Body of pancreas (tissue), 4 donors: ENCODE measurements around the gene EIF2A. TPM values are rescaled to one million over a fixed set of nuclear protein-coding genes. Genes with fewer than 3 reads are reported as not detected.
A peak's percentile ranks its signal among the peaks of the same experiment; 100 is the strongest.
"Not testable (repeated sequence)": the region's sequence is repeated elsewhere in the genome, so short reads cannot be mapped to it uniquely, and the experiment has no call there.

Source experiments
- ATAC-seq: fragments of 150-250 bp; one replicate; pipeline ENCODE4 v1.9.1; 2016
- DNase-seq, 4 donors: peaks; one replicate each; pipeline ENCODE4 v3.0.0-alpha.2; 2019
- H3K27ac ChIP-seq, 4 donors: fragments of 200-600 bp; sonication (generic); 1 replicate in 3 of 4; 2 replicates in 1 of 4; pipeline versions ENCODE4 v1.5.1 to v1.6.1; 2016 to 2019; ENCODE audit warnings: mild to moderate bottlenecking in 1 of 4, mixed read lengths in 1 of 4, moderate library complexity in 1 of 4
- H3K27me3 ChIP-seq, 2 donors: fragments of 200-600 bp; sonication (generic); one replicate each; pipeline ENCODE4 v1.6.0; 2016; ENCODE audit warnings: mild to moderate bottlenecking in 1 of 2
- H3K36me3 ChIP-seq, 2 donors: fragments of 200-600 bp; sonication (generic); replicated peaks in 1 of 2; 2 replicates each; pipeline ENCODE4 v1.5.1; 2016; ENCODE audit warnings: low read depth in 2 of 2; ENCODE audit not compliant: insufficient read depth in 1 of 2
- H3K4me1 ChIP-seq: fragments of 200-600 bp; sonication (generic); one replicate; pipeline ENCODE4 v1.6.0; 2016
- H3K4me3 ChIP-seq, 2 donors: fragments of 200-600 bp; sonication (generic); 1 replicate in 1 of 2; 2 replicates in 1 of 2; pipeline ENCODE4 v1.5.1; 2016 to 2019
- H3K9me3 ChIP-seq, 3 donors: fragments of 200-600 bp; sonication (generic); 1 replicate in 2 of 3; 2 replicates in 1 of 3; pipeline ENCODE4 v1.5.1; 2016
- CTCF ChIP-seq, 7 experiments: fragments of 450-650 bp in 4 of 7; fragments of 200-600 bp in 3 of 7; sonication (generic) in 3 of 7; IDR thresholded peaks; one replicate each; pipeline ENCODE4 v1.5.1; 2016 to 2019; ENCODE audit warnings: antibody characterized with exemption in 7 of 7
- POLR2A ChIP-seq, 3 donors: fragments of 450-650 bp; IDR thresholded peaks; one replicate each; pipeline ENCODE4 v1.6.1; 2016; ENCODE audit warnings: antibody characterized with exemption in 3 of 3, mild to moderate bottlenecking in 2 of 3
- WGBS, 2 donors: methylation state at CpG; one replicate each; pipeline ENCODE4 v1.1.5; 2017; 5-methylcytosine and 5-hydroxymethylcytosine counted together
- intact Hi-C: fragments of 100-400 bp; cut with DNase I; formaldehyde crosslinking; loops from one replicate; pipeline ENCODE4 v1.15.1; 2023
- total RNA-seq, 2 donors: library from RNA; depleted of rRNA; stranded (reverse); fragments of >200 nt; gene quantifications; one replicate each; pipeline ENCODE4 v1.1.0, GENCODE V29; 2016

EIF2A gene
- total RNA-seq, result 100 to 1,000 TPM in 1 of 2 donors, 10 to 100 TPM in 1; 58.7 to 126 TPM

DNA sequence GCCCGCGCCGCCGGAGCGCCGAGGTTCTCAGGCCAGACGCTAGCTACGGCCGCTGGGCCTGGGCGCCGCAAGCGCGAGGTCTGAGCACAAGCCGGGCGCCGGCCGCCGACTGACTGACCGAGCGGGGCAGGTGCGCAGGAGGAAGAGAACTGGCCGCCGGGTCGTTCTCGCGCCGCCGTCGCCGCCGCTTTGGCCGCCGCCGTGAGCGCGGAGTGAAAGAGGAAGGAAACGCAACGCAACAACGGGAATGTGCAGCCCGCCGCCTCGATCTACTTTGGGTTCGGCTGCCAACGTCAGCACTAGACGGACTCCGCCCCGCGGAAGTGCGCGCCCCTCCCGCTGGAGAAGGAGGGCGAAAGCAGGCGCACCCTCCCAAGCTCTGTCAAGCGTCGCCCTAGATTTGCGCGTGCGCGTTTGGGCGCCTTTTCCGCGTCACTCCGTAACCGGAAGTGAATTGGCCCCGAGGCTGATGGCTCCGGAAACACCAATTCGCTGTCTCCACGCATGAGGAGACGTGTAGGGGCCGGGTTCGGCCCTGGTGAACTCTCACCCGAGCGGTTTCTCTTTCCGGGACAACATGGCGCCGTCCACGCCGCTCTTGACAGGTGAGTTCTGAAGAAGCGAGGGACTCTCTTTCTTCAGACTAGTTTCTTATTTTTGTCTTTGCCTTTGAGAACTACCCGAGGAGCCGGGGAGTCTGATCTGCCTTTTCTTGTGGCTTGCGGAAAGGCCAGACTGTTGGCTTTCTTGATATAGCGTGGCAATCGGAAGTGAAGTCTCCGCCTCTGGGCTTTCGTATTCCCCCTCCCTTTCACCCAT lies at the start of gene EIF2A, which contains the start of gene SERP1:
EIF2A (plus strand) TSS at position 562 of the 819 bp plus-strand sequence; CDS start at position 578, 16 bp downstream.
SERP1 (minus strand) TSS at position 271 of the 819 bp plus-strand sequence. CDS start 361 bp downstream, outside the sequence.
- WGBS, 2 donors, result 0% methylated on average over 30 to 86 of the region's 86 CpGs
- ATAC-seq (peak; percentile 94), DNase-seq (peak; percentile 99)
- TF ChIP-seq CTCF (IDR thresholded peaks at IDR 0.05) (peak in 2 of 7 experiments; percentile 5 to 11), POLR2A (IDR thresholded peaks at IDR 0.05) (peak; percentile 99)
- Histone ChIP-seq H3K36me3 (peaks cover 0 to 10% of the 10 kb centered on the region in 2 donors), H3K27ac (peak within 1 kb of the TSS; percentile 99 to 100 (median 99)), H3K9me3 (no peaks in the 10 kb centered on the region), H3K27me3 (no peaks in the 10 kb centered on the region), H3K4me1 (peaks cover 36% of the 10 kb centered on the region), H3K4me3 (peak within 1 kb of the TSS; percentile 69 to 96)
- intact Hi-C loops, result no loop called here

DNA sequence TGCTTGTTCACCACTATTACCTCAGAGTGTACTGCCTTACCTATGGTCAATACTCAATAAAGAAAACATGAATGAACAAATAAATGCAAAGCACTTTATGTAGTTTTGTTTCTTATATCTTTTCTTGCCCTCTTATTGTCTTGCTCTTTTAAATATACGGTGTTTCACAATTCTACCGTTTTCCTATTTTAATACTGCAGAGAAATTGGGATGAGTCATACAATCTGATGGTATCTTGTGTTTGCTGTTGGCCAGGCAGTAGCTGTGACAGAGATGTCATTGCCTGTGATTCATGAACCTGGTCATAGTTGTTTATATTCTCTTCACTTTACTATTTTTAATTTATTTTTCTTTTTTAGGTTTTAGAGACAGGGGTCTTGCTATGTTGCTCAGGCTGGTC lies 48.6 kb upstream of the EIF2A start:
- Histone ChIP-seq H3K4me3 (no peak overlapping the region), H3K9me3 (peaks cover 0 to 6% (median 0%) of the 10 kb centered on the region in 3 donors), H3K36me3 (no peaks in the 10 kb centered on the region), H3K4me1 (no peaks in the 10 kb centered on the region), H3K27ac (no peak overlapping the region), H3K27me3 (no peaks in the 10 kb centered on the region)
- intact Hi-C loops, result loop anchor here (5.0 kb wide), 1 partner anchor 211 kb away; no protein-coding TSS in a partner anchor
- ATAC-seq, result no peak
- 44 to 49% methylated on average over 2 of the region's 2 CpGs for WGBS, 2 donors
- TF ChIP-seq POLR2A (IDR thresholded peaks at IDR 0.05) (no peak), CTCF (IDR thresholded peaks at IDR 0.05) (no peak)
- no peak for DNase-seq

DNA sequence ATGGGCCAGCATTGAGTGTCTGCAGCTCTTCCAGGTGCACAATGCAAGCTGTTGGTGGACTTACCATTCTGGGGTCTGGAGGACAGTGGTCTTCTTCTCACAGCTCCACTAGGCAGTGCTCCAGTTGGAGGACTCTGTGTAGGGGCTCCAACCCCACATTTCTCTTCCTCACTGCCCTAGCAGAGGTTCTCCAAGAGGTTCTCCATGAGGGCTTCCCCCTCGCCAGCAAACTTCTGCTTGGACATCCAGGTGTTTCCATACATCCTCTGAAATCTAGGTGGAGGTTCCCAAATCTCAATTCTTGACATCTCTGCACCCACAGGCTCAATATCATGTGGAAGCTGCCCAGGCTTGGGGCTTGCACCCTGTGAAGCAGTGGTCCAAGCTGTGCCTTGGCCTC lies 45.6 kb upstream of the EIF2A start:
- H3K27me3 ChIP-seq, H3K9me3 ChIP-seq, intact Hi-C loops, DNase-seq, ATAC-seq, H3K27ac ChIP-seq, H3K4me1 ChIP-seq, H3K36me3 ChIP-seq, H3K4me3 ChIP-seq: not testable (repeated sequence)
- 78 to 100% methylated on average over 1 of the region's 1 CpG for WGBS, 2 donors

- TF ChIP-seq POLR2A (IDR thresholded peaks at IDR 0.05) (no peak), CTCF (IDR thresholded peaks at IDR 0.05) (no peak)
- H3K36me3 ChIP-seq, result no peaks in the 10 kb centered on the region
- H3K4me1 ChIP-seq, result no peaks in the 10 kb centered on the region
- no peak overlapping the region for H3K27ac ChIP-seq
- no peaks in the 10 kb centered on the region for H3K27me3 ChIP-seq
- WGBS, 2 donors, result 90% methylated on average over 4 to 5 of the region's 5 CpGs
- intact Hi-C loops, result no loop called here
- H3K9me3 ChIP-seq, result peaks cover 0 to 6% (median 0%) of the 10 kb centered on the region in 3 donors
- no peak for ATAC-seq
- H3K4me3 ChIP-seq, result no peak overlapping the region
- no peak for DNase-seq
These were observed 43.0 kb upstream of the EIF2A start for GRCh38 chr3:150503402-150504099.

- DNase-seq (no peak), ATAC-seq (no peak)
- Histone ChIP-seq H3K4me3 (no peak overlapping the region), H3K9me3 (peaks cover 0 to 6% (median 0%) of the 10 kb centered on the region in 3 donors), H3K27ac (no peak overlapping the region), H3K4me1 (no peaks in the 10 kb centered on the region), H3K36me3 (no peaks in the 10 kb centered on the region), H3K27me3 (no peaks in the 10 kb centered on the region)
- intact Hi-C loops, result no loop called here
- 76 to 83% methylated on average over 3 of the region's 3 CpGs for WGBS, 2 donors
- TF ChIP-seq POLR2A (IDR thresholded peaks at IDR 0.05) (no peak), CTCF (IDR thresholded peaks at IDR 0.05) (no peak)
These were observed 42.1 kb upstream of the EIF2A start for GRCh38 chr3:150504483-150504882.
